ENCODE measurements around the gene PEX14. TPM values are rescaled to one million over a fixed set of nuclear protein-coding genes. Genes with fewer than 3 reads are reported as not detected.
"Not testable (repeated sequence)": the region's sequence is repeated elsewhere in the genome, so short reads cannot be mapped to it uniquely, and the experiment has no call there.

Gene PEX14
- total RNA-seq, 1 donor from 2014 or later = 17.9 TPM

DNA sequence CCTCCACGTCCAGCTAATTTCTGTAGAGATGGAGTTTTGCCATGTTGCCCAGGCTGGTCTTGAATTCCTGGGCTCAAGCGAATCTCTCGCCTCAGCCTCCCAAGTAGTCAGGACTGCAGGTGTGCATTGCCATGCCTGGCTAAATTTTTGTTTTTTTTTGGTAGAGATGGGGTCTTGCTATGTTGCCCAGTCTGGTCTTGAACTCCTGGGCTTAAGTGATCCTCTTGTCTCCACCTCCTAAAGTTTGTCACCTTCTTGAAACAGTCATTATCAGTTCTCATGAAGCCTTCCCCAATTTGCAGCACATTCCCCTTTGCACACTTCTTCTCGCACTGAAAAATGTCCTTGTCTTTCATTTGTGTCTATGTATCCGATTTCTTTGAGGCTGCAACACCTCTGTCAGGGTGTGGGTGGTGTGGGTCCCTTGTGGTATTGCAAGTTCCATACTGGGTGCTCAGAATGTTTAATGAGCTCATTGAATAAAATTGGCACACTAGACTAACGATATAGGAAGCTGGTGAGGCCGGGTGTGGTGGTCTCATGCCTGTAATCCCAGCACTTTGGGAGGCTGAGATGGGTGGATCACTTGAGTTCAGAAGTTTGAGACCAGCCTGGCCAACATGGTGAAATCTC is 27.8 kb upstream of the PEX14 start:
- intact Hi-C loops (cut with DNase I) = no loop called here
- no peak for ATAC-seq
- no peak for DNase-seq (ENCODE audit: low spot score)

DNA sequence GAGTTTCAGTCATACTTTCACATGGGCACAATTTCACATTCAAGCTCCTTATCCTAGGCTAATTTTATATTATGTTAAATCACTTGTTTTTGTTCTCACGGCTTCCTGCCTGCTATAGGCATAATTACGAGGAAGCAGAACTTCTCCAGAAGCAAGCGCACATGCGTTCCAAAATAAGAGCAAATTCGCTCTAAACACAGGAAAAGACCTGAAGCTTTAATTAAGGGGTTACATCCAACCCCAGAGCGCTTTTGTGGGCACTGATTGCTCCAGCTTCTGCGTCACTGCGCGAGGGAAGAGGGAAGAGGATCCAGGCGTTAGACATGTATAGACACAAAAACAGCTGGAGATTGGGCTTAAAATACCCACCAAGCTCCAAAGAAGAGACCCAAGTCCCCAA is 25.0 kb upstream of the PEX14 start, which contains the start of gene CORT:
Gene CORT (plus strand): TSS at position 281 of the 400 bp plus-strand sequence. CDS start 193 bp downstream, outside the sequence.
- ATAC-seq (no peak), DNase-seq (ENCODE audit: low spot score) (no peak)
- intact Hi-C loops (cut with DNase I) = no loop called here

DNA sequence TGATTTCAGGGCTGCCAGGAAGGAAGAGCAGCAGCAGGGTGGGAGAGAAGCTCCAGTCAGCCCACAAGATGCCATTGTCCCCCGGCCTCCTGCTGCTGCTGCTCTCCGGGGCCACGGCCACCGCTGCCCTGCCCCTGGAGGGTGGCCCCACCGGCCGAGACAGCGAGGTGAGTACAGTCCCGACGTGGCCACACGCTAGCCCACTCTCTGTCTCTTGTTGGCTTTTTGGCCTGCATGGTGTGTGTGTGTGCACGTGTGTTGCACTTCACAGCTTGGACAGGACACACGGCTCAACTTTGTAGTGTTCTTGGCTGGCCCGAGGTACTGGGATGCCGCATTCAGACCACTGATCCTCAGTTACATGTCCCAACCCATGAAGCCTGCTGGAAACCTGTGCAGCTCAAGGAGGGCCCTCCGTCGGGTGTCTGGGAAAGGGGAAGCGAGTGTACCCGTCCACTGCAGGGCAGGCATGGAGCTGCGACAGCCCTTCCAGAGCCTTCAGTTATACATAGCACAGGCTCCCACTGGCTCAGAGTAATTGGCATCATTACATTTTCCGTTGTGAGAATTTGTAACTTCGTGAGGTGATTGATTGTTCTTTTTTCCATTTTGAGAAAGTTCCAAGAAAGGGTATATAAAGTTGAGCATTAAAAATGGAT is 24.5 kb upstream of the PEX14 start:
- ATAC-seq = no peak
- intact Hi-C loops (cut with DNase I) = no loop called here

DNA sequence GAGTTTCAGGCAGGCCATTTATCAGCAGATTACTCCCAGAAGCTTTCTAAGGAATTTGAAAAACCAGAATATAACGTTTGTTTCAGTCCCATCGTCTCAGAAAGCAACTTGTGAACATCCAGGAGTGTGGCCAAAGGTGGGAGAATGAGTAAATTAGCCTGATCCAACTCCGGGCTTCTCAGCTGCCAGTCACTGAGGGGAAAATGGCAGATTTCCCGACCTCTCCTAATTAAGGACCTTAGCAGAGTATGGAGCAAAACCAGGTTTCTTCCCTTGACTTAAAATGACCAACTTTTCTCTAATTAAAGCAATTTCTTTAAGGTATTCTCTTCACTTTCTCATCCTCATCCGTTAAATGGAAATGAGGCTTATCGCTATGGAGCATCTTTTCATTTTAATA is 23.9 kb upstream of the PEX14 start:
- ATAC-seq = no peak
- intact Hi-C loops (cut with DNase I) = no loop called here

More for the DNA sequence above, 24.5 kb upstream of the PEX14 start:
- DNase-seq (ENCODE audit: low spot score) = no peak

DNA sequence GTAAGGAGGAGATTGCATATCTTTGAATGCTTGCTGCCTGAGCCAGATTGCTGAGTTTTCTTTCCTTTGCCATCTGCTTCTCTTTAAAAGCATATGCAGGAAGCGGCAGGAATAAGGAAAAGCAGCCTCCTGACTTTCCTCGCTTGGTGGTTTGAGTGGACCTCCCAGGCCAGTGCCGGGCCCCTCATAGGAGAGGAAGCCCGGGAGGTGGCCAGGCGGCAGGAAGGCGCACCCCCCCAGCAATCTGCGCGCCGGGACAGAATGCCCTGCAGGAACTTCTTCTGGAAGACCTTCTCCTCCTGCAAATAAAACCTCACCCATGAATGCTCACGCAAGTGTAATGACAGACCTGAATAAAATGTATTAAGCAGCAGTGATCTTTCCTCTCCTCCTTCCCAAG is 23.5 kb upstream of the PEX14 start:
- ATAC-seq (peak; percentile 38), DNase-seq (ENCODE audit: low spot score) (no peak)
- intact Hi-C loops (cut with DNase I) = no loop called here

More for the DNA sequence above, 23.9 kb upstream of the PEX14 start:
- DNase-seq (ENCODE audit: low spot score) = no peak

DNA sequence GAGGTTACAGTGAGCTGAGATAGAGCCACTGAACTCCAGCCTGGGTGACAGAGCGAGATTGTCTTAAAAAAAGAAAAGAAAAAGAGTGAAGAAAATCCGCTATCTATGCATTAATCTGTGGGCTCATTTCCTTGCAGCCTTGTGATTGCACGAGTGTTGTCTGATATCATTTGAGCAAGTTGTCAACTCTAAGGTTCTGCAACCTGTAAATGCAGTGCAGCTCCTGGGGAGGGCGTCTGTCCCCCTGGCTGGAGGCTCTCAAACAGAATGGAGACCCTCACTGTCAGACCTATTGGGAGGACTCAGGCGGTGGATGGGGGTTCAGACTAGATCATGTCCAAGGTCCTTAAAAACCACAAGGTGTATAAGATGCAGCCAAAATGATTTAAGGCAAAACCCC is 18.7 kb upstream of the PEX14 start:
- DNase-seq (ENCODE audit: low spot score) = no peak
- no peak for ATAC-seq
- intact Hi-C loops (cut with DNase I) = no loop called here

DNA sequence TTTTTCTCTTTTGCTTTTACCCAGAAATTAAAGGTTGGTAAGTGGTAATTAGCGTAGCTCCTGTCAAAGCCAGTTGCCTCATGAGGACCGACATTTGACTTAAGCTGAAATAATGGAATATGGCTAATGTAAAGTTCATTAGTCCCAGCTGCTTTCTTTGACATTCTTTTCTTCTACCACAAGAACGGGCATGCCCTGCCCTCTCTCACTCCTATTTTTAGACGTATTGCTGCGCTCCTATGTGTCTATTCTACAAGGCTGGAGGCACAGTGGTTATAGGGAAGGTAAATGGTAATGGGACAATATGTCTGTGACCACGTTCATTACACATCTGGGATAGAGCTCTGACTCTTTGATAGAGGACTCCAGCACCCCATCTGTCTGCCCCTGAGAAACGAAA is 18.1 kb upstream of the PEX14 start:
- ATAC-seq = no peak
- intact Hi-C loops (cut with DNase I) = no loop called here
- DNase-seq (ENCODE audit: low spot score) = no peak

DNA sequence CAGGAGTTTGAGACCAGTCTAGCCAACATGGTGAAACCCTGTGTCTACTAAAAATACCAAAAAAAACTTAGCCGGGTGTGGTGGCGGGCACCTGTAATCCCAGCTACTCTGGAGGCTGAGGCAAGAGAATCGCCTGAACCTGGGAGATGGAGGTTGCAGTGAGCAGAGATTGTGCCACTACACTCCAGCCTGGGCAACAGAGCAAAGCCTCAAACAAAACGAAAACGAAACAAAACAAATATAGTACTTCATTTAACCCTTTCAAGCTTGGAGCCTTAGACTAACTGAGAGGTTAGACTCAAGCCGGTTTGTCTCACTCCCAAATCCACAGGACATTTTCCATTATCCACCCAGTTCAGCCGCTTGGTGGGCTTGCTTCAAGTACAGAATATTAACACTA is 17.3 kb upstream of the PEX14 start:
- ATAC-seq; intact Hi-C loops (cut with DNase I); DNase-seq (ENCODE audit: low spot score): not testable (repeated sequence)

DNA sequence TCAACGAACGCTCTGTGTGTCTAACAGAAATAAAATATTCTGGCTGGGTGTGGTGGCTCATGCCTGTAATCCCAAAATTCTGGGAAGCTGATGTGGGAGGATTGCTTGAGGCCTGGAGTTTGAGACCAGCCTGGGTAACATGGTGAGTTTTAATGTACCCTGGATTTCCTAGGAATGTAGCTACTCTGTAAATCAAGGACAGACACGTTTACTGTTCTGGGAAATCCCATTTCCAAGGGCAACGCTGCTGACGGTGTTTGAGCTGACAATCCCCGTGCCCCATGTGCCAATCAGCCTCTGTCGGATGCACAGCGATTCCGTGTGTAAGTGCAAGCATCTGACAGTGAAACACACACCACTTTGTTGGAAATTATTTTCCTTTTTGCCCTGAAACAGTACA is 16.9 kb upstream of the PEX14 start:
- intact Hi-C loops (cut with DNase I) = no loop called here
- no peak for DNase-seq (ENCODE audit: low spot score)
- ATAC-seq = no peak

DNA sequence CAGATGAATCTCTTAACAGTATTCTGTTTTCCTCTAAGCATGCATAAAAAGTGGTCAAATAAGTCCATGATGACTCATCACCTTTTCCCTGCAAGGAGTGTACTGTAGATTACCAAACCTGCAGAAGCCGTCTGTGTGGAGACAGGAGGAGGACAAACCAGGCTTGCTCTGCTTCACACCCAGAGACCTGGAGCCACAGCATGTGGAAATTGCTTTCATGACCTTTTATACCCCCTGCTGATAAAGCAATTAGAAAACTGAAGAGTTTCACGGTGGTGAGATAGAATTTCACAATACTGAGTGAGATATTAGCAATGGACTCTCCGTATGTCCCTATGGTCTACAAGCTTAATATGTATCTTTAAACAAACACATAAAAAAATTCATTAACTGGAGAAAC is 15.6 kb upstream of the PEX14 start:
- DNase-seq (ENCODE audit: low spot score) (no peak), ATAC-seq (no peak)

DNA sequence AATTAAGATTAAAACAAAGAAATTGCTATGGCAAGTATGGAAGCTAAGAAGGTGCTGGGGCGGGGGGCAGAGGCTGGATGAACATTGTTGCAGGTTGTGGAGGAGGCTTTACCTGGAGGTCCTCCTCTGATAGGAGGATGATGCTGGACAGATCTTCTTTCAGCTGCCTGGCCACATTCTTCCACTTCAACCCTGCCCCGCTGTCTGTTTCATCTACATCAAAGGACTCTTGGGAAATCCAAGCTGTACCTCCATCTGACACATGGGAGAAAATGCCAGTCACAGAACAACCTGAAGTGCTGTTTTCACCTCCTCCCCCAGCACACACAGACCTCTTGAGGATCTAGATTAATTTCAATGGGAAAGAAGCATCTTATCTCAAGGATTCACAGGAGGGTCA is 7.7 kb upstream of the PEX14 start:
- DNase-seq (ENCODE audit: low spot score) = no peak
- ATAC-seq = no peak
- intact Hi-C loops (cut with DNase I) = no loop called here

More for the DNA sequence above, 15.6 kb upstream of the PEX14 start:
- intact Hi-C loops (cut with DNase I) = no loop called here

DNA sequence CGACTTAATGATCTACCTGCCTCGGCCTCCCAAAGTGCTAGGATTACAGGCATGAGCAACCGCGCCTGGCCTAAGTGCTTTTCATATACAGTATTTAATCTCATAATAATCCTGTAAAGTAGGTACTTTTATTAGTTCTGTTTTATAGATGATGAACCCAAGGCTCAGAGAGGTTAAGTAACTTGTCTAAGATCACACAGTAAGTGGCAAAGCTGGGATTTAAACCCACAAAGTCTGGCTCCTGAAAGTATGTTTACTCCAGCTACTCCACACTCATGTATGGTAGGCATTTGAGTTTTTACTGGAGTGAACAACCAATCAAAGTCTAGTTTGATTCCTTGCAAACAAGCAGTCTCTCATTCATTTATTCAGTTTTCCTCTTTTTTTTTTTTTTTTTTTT is 4.7 kb upstream of the PEX14 start:
- ATAC-seq (no peak), DNase-seq (ENCODE audit: low spot score) (no peak)
- intact Hi-C loops (cut with DNase I) = no loop called here

DNA sequence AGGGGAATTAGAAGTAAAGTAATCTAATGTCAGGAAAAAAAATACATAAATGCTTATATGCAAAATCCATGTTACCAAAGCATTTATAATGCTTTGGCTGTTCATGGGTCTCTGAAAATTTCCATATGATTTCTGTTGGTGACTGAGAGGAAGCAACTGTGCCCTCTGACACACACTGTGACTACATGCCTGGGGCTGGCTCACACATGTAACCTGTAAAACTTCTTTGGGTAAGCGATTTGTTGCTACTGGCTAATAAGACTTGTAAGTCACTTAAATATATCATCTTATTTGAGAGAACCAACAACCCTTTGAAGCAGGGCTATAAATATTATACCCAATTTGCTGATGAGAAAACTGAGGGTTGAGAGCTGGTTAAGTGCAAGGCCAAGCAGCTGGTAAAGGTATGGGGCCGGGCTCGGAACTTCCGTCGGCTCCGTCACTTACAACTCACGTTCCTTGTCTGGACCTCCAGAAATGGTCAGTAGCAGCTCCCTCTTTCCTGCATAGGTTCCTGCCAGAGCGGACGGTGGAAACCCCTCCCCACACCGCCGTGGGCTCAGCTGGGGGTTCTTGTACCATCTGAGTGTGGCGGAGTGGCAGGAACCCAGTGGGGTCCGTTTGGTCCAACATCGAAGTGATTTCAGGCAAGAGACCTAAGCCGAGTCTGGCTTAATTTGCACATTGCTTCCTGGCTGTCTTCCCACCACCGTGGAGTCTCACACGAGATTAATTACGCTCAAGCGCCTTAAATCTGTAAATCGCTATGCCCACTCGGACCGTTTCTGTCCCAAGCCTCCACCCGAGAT is 3.1 kb upstream of the PEX14 start:
- ATAC-seq = peak; percentile 1
- intact Hi-C loops (cut with DNase I) = no loop called here
- DNase-seq (ENCODE audit: low spot score) = no peak

DNA sequence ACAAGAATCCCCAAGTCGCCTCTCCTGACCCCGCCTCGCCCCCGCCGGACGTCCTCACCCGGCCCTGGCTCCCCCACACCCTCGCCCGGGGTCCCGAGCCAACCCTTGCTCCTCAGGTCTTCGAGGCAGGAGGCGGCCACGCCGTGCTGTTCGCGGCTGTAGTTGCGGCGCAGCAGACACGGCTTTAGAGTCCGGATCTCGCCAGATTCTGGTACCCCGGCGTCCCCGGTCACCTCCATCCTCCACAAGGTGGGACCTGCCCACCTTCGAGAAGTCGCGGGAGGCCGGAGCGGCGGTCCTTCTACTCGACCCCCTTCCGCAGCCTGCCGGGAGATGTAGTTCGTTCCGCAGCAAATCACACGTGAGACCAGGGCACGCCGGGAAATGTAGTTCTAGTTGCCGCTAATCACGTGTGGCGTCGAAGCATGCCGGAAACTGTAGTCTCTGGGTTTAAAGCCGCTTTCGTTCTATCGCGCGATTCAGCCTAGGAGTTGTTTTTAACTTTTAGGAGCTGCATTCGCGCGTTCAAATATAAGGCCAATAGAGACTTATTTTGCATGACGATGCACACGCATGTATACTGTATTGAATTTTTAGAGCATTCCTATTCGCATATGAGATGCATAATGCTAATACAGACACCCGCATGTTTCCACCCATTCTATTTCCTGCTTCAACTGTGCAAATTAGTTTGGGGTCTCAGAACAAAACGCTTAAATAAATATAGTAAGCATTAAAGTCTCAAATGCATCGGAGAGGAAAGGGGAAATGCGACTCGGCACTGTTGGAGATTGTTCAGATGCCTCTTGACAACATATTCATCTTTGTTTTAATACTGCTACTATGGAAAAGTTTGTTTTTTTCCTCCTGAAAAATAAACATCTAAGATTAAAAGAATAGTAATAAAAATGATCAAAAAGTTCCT is 2.3 kb upstream of the PEX14 start, which contains the start of gene DFFA:
Gene DFFA (minus strand): TSS at position 310 of the 925 bp plus-strand sequence. CDS start 71 bp downstream, at position 239.
- DNase-seq (ENCODE audit: low spot score) = peak; percentile 95
- intact Hi-C loops (cut with DNase I) = no loop called here
- ATAC-seq = peak; percentile 96

DNA sequence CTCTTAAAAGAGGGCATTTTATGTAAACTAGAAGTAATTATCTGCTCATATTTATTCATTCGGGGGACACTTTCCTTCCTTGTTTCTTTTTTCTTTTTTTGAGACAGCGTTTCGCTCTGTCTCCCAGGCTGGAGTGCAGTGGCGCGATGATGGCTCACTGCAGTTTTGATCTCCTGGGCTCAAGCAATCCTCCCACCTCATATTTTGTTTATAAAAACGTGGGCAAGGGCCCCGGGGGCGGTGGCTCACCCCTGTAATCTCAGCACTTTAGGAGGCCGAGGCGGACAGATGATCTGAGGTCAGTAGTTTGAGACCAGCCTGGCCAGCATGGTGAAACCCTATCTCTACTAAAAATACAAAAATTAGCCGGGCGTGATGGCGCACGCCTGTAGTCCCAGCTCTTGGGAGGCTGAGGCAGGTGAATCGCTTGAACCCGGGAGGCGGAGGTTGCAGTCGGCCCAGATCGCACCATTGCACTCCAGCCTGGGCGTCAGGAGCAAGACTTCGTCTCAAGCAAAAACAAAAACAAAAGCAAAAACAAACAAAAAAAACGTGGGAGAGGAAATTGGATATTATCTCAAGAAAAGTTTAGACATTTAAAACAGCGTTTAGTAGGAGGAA is 1.5 kb upstream of the PEX14 start:
- ATAC-seq (no peak), DNase-seq (ENCODE audit: low spot score) (no peak)
- intact Hi-C loops (cut with DNase I) = no loop called here

DNA sequence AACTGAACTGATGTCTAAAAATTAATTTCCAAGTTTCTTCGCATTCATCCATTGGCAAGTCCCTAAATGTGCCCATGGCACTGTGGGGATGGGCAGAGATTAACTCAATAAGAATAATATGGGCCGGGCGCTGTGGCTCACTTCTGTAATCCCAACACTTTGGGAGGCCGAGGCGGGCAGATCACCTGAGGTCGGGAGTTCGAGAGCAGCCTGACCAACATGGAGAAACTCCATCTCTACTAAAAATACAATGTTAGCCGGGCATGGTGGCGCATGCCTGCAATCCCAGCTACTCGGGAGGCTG is 489 bp upstream of the PEX14 start:
- intact Hi-C loops (cut with DNase I); ATAC-seq; DNase-seq (ENCODE audit: low spot score): not testable (repeated sequence)

DNA sequence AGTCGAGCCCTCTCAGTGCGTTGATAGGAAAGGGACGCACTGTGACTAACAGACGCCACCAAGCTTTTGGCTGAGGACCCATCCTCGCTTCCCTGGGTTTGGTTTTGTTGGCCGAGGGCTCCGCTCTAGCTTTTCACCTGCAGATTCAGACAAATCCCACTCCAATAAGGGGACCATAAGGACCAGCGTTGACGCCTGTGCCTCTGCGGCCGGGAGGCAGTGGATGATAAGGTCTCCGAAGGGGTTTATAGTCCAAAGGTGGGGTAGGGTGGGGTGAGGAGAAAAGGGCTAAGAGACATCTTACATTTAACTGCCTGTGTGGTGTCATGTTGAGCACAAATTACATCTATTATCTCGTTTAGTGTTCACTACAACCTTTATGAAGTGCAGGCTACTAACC is 760 bp downstream of the PEX14 start:
- DNase-seq (ENCODE audit: low spot score) (no peak), ATAC-seq (no peak)
- intact Hi-C loops (cut with DNase I) = no loop called here

DNA sequence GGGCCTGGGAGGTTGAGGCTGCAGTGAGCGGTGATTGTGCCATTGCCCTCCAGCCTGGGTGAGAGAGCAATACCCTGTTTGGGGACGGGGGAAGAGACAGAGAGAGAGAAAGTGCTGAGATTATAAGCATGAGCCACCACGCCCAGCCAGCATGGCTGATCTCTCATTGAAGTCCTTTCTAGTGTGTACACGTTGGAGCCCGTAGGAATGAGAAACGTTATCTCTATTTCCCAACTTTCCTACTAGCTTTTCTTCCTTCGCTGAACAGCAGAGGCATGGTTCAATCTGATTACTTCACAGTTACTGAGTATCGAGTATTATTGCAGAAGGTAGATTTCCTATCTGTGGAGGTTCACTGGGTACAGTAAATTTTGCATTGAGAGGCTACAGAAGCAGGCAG is 4.5 kb downstream of the PEX14 start:
- intact Hi-C loops (cut with DNase I) = no loop called here
- no peak for DNase-seq (ENCODE audit: low spot score)
- no peak for ATAC-seq

DNA sequence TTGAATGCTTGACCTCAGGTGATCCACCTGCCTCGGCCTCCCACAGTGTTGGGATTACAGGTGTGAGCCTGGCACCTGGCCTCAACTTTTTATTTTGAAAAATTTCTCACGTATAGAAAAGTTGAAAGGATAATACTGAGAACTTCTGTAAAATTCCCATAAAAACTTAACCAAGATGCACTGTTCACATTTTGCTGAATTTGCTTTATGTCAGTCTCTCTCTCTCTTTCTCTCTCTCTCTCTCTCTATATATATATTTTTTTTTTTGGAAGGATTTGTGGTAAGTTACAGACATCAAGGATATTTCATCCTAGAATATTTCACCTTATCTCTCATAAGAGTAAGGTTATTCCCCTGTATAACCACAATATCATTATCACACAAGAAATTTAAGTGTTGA is 5.9 kb downstream of the PEX14 start:
- ATAC-seq = no peak
- no peak for DNase-seq (ENCODE audit: low spot score)
- intact Hi-C loops (cut with DNase I) = no loop called here
